BJ (cell line): ENCODE measurements around the gene PIGM. TPM values are rescaled to one million over a fixed set of nuclear protein-coding genes. Genes with fewer than 3 reads are reported as not detected.

Experiments used
- CTCF ChIA-PET: fragments of 350-600 bp; formaldehyde crosslinking; extraction: SDS; loops from one replicate; lab custom pipeline; 2021; ENCODE audit warnings: antibody characterized with exemption, inconsistent platforms; lab: Yijun Ruan, JAX
- POLR2A ChIA-PET: fragments of 300-600 bp; sonication (Branson Sonifier 250); formaldehyde crosslinking; extraction: SDS; loops from one replicate; lab custom pipeline; 2021; ENCODE audit warnings: antibody characterized with exemption; lab: Charles Lee
- DNase-seq: peaks from one replicate; pipeline ENCODE4 v3.0.0-alpha.2; 2011; ENCODE audit warnings: low read depth
- H3K27me3 ChIP-seq: 2 replicates; pipeline ENCODE4 v1.6.0; 2011; ENCODE audit warnings: low read length; ENCODE audit not compliant: control insufficient read depth, insufficient read depth
- H3K36me3 ChIP-seq: 2 replicates; pipeline ENCODE4 v1.5.1; 2011; ENCODE audit warnings: low read length; ENCODE audit not compliant: control insufficient read depth, insufficient read depth
- H3K4me3 ChIP-seq: 2 replicates; pipeline ENCODE4 v1.5.1; 2011; ENCODE audit warnings: low read depth, mild to moderate bottlenecking, control low read depth, low read length
- CTCF ChIP-seq: IDR thresholded peaks from 2 replicates; pipeline ENCODE4 v1.5.1; 2011; ENCODE audit warnings: low read depth, mild to moderate bottlenecking, control low read depth, inconsistent platforms, low read length, moderate library complexity; ENCODE audit not compliant: insufficient read depth
- polyA plus RNA-seq: library from polyadenylated mRNA; depleted of rRNA; stranded (reverse); fragments of >200 nt; gene quantifications from 2 replicates; pipeline ENCODE4 v1.2.3, GENCODE V29; 2011

PIGM gene
- polyA plus RNA-seq, 1 experiment, result 3.5 TPM

DNA sequence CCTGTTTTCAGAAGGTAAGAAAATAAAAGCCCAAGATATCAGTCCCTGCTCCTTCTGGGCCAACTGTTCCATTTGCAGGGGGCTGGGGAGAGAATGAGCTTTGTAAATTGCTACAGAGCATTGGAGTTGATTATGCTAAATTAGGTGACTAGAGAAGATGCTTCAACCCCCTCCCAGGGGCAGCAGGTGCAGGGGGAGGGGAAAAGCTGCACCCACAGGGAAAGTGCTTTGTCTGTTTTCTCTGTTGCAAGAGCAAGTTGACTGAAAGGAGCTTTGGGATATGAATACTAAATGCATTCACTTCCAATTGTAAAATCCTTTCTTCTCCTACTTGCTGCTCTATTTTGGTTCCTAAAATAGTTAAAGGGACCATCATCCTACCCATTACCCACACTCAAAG is 16.5 kb upstream of the PIGM start:
- DNase-seq, result no peak
- H3K36me3 ChIP-seq, result no peaks in the 10 kb centered on the region
- CTCF ChIA-PET, result interaction anchor here (1.1 to 5.6 kb wide), 3 partner anchors 11 to 37 kb away, joined by 4 to 74 read pairs (median 39); partner anchors contain the start of gene KCNJ9
- peaks cover 16% of the 10 kb centered on the region for H3K27me3 ChIP-seq
- H3K4me3 ChIP-seq, result no peak overlapping the region
- TF ChIP-seq CTCF, result no peak
- POLR2A ChIA-PET, result no interaction called here

- Histone ChIP-seq H3K27me3 (peaks cover 14% of the 10 kb centered on the region), H3K36me3 (no peaks in the 10 kb centered on the region), H3K4me3 (no peak overlapping the region)
- ChIA-PET CTCF (interaction anchor here (0.6 to 5.6 kb wide), 20 partner anchors 8 to 313 kb away, joined by 3 to 74 read pairs (median 6); partner anchors contain the start of genes KCNJ10, KCNJ9, PIGM and TAGLN2), POLR2A (no interaction called here)
- TF ChIP-seq CTCF, result no peak
- no peak for DNase-seq
These were observed 15.6 kb upstream of the PIGM start for GRCh38 chr1:160047111-160047991.

- peaks cover 11% of the 10 kb centered on the region for H3K27me3 ChIP-seq
- no peak overlapping the region for H3K4me3 ChIP-seq
- ChIA-PET CTCF (interaction anchor here (0.5 to 5.6 kb wide), 28 partner anchors 9 to 314 kb away, joined by 3 to 74 read pairs (median 5); partner anchors contain the start of genes KCNJ10, KCNJ9, PIGM and TAGLN2), POLR2A (no interaction called here)
- TF ChIP-seq CTCF, result peak; percentile 60
- DNase-seq, result no peak
- no peaks in the 10 kb centered on the region for H3K36me3 ChIP-seq
These were observed 14.8 kb upstream of the PIGM start for GRCh38 chr1:160046494-160047110.

DNA sequence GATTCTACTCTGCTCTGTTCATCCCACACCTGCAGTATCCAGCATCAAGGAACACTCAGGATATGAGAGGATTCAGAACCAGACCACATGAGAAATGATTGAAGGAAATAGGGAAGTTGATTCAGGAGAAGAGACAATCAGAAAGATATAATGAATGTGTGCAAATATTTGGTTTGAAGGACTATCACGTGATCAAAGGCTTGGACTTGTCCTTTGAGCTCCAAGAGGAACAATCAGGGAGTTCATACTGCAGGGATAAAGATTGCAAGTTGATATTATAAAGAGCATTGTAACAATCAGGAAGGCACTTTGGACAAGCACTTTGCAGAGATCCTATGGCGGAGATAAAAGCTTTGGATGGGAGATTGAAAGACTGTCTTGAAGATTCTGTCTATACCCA is 13.9 kb upstream of the PIGM start:
- no peak overlapping the region for H3K4me3 ChIP-seq
- peaks cover 8% of the 10 kb centered on the region for H3K27me3 ChIP-seq
- no peak for DNase-seq
- TF ChIP-seq CTCF, result no peak
- ChIA-PET CTCF (interaction anchor here (0.6 to 5.6 kb wide), 19 partner anchors 9 to 208 kb away, joined by 3 to 74 read pairs (median 7); partner anchors contain the start of genes KCNJ10, KCNJ9 and PIGM), POLR2A (interaction anchor here (0.6 kb wide), 1 partner anchor 112 kb away, joined by 3 read pairs; no protein-coding TSS in a partner anchor)
- H3K36me3 ChIP-seq, result no peaks in the 10 kb centered on the region

- CTCF ChIA-PET, result interaction anchor here (0.7 to 5.6 kb wide), 2 partner anchors 35 to 38 kb away, joined by 3 to 74 read pairs; partner anchors contain the start of gene KCNJ9
- DNase-seq, result no peak
- no peak for TF ChIP-seq CTCF
- H3K27me3 ChIP-seq, result peaks cover 6% of the 10 kb centered on the region
- no peaks in the 10 kb centered on the region for H3K36me3 ChIP-seq
- H3K4me3 ChIP-seq, result no peak overlapping the region
- POLR2A ChIA-PET, result no interaction called here
These were observed 11.8 kb upstream of the PIGM start for GRCh38 chr1:160043543-160043942.
